ENCODE results near the gene ABCF1.

The ABCF1 gene

DNA sequence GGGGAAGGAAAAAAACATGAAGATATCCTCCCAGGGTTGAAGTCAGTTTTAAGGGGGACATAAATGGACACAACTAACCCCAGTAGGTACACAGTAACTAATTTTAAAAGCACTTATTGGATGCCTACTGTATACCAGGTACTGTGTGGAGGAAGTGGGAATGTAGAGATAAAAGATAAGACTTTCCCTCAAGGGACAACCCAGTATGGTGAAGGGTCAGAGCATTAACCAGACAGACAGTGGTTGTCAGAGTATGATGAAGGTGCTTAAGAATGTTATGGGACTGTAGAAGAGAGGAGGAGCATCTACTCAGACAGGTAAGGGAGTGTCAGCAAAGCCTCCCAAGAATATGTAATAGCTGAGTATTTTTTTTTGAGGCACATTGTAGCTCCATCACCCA is 906 bp downstream of the ABCF1 start:
- no peak for DNase-seq (ENCODE audit: low read depth)
- TF ChIP-seq, protein P1, sequence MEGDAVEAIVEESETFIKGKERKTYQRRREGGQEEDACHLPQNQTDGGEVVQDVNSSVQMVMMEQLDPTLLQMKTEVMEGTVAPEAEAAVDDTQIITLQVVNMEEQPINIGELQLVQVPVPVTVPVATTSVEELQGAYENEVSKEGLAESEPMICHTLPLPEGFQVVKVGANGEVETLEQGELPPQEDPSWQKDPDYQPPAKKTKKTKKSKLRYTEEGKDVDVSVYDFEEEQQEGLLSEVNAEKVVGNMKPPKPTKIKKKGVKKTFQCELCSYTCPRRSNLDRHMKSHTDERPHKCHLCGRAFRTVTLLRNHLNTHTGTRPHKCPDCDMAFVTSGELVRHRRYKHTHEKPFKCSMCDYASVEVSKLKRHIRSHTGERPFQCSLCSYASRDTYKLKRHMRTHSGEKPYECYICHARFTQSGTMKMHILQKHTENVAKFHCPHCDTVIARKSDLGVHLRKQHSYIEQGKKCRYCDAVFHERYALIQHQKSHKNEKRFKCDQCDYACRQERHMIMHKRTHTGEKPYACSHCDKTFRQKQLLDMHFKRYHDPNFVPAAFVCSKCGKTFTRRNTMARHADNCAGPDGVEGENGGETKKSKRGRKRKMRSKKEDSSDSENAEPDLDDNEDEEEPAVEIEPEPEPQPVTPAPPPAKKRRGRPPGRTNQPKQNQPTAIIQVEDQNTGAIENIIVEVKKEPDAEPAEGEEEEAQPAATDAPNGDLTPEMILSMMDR (conservative IDR thresholded peaks at IDR 0.05; ENCODE audit: low read depth, low read length): no peak

DNA sequence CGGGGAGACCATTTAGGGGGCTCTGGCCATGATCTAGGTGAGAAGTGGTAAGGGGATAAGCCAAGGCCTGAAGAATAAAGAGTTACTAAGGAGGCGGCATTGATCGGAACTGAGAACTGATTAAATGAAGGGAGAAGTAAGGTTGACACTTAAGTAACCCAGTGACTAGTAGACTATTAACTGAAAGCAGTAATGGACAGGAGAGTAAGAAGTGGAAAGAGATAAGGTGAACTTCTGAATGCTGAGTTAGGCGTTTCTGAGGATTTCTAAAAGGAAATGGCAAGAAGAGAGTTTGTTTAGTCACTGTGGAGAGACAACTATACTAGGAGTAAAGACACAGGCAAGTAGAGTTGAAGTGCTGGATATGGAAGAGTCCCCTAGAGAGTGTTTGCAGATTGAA is 1.9 kb downstream of the ABCF1 start:
- H3K4me3 ChIP-seq (ENCODE audit: low read depth, low read length): no peak overlapping the region
- TF ChIP-seq, protein P1 (conservative IDR thresholded peaks at IDR 0.05; ENCODE audit: low read depth, low read length): no peak
- DNase-seq (ENCODE audit: low read depth): no peak

More for the DNA sequence above, 906 bp downstream of the ABCF1 start:
- H3K4me3 ChIP-seq (ENCODE audit: low read depth, low read length): peak overlapping the region; percentile 79

DNA sequence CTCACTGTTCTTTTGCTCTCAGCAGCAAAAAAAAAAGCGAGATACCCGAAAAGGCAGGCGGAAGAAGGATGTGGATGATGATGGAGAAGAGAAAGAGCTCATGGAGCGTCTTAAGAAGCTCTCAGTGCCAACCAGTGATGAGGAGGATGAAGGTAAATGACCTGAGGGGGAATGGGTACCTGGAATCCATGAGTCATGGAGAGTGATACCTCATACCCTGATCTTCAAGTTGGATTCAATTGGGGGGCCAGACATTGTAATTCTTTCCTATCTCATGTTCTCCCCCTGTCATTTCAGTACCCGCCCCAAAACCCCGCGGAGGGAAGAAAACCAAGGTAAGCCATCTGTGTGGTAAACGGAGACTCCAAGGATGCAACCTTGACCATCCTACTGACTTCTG is 6.8 kb downstream of the ABCF1 start:
- no peak for DNase-seq (ENCODE audit: low read depth)
- TF ChIP-seq, protein P1 (conservative IDR thresholded peaks at IDR 0.05; ENCODE audit: low read depth, low read length): no peak
- no peak overlapping the region for H3K4me3 ChIP-seq (ENCODE audit: low read depth, low read length)

DNA sequence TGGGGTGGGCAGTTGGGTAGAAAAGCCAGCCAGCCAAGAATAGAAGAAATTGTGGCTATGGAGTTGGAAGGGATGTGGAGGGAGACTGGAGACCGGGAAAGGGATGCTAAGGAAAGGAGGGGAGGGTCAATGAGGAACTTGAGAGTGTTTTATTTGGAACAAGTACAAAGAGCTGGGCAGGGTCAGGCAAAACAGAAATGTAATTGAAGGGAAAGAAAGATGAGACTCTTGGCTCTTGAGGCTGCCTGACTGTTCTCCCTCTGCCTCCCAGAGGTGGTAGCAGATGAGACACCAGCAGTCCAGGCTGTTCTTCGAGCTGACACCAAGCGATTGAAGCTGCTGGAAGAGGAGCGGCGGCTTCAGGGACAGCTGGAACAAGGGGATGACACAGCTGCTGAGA is 12.7 kb downstream of the ABCF1 start:
- DNase-seq (ENCODE audit: low read depth): no peak
- TF ChIP-seq, protein P1 (conservative IDR thresholded peaks at IDR 0.05; ENCODE audit: low read depth, low read length): no peak
- H3K4me3 ChIP-seq (ENCODE audit: low read depth, low read length): no peak overlapping the region

DNA sequence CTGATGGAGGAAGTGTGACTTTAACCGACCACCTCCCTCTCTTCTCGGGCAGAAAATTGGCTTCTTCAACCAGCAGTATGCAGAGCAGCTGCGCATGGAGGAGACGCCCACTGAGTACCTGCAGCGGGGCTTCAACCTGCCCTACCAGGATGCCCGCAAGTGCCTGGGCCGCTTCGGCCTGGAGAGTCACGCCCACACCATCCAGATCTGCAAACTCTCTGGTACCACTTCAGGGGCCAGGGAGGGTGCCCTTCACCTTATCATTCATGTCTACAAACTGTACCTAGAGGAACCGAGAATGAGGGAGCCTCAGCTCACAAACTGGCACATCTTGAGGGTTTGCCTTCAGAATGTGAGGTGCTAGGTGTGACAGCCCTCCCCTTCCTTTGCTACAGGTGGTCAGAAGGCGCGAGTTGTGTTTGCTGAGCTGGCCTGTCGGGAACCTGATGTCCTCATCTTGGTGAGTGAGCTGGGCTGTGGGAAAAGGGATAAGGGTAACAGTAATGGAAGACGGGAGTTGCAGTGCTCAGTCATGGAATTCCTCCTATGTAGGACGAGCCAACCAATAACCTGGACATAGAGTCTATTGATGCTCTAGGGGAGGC is 18.6 kb downstream of the ABCF1 start:
- DNase-seq (ENCODE audit: low read depth): no peak
- TF ChIP-seq, protein P1 (conservative IDR thresholded peaks at IDR 0.05; ENCODE audit: low read depth, low read length): no peak

DNA sequence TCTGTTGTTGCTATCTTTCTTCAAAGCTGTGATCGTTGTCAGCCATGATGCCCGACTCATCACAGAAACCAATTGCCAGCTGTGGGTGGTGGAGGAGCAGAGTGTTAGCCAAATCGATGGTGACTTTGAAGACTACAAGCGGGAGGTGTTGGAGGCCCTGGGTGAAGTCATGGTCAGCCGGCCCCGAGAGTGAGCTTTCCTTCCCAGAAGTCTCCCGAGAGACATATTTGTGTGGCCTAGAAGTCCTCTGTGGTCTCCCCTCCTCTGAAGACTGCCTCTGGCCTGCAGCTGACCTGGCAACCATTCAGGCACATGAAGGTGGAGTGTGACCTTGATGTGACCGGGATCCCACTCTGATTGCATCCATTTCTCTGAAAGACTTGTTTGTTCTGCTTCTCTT is 19.3 kb downstream of the ABCF1 start:
- no peak overlapping the region for H3K4me3 ChIP-seq (ENCODE audit: low read depth, low read length)
- no peak for DNase-seq (ENCODE audit: low read depth)
- TF ChIP-seq, protein P1 (conservative IDR thresholded peaks at IDR 0.05; ENCODE audit: low read depth, low read length): no peak

More for the DNA sequence above, 18.6 kb downstream of the ABCF1 start:
- no peak overlapping the region for H3K4me3 ChIP-seq (ENCODE audit: low read depth, low read length)

DNA sequence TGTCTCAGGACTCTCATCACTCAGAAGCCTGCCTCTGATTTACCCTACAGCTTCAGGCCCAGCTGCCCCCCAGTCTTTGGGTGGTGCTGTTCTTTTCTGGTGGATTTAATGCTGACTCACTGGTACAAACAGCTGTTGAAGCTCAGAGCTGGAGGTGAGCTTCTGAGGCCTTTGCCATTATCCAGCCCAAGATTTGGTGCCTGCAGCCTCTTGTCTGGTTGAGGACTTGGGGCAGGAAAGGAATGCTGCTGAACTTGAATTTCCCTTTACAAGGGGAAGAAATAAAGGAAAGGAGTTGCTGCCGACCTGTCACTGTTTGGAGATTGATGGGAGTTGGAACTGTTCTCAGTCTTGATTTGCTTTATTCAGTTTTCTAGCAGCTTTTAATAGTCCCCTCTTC is 19.8 kb downstream of the ABCF1 start:
- H3K4me3 ChIP-seq (ENCODE audit: low read depth, low read length): no peak overlapping the region
- DNase-seq (ENCODE audit: low read depth): peak; percentile 69
- TF ChIP-seq, protein P1 (conservative IDR thresholded peaks at IDR 0.05; ENCODE audit: low read depth, low read length): no peak
